Measurements from ENCODE around the gene ESYT2. TPM values are rescaled to one million over a fixed set of nuclear protein-coding genes. Genes with fewer than 3 reads are reported as not detected.

The ESYT2 gene
- total RNA-seq, 1 experiment from 2014 or later, result 33.1 TPM

Other genes starting within 250 kb of the ESYT2 start
- 0.70 and 0.80 TPM in 2 replicates for gene PTPRN2, start 241.7 kb downstream of the ESYT2 start, total RNA-seq (2014; rRNA removed; shearing (Covaris generic))
- 41.1 and 50.9 TPM in 2 replicates for gene NCAPG2, start 124.7 kb downstream of the ESYT2 start, total RNA-seq (2014; rRNA removed; shearing (Covaris generic))
- 5.5 and 11.8 TPM in 2 replicates for gene DYNC2I1, start 27.0 kb upstream of the ESYT2 start, total RNA-seq (2014; rRNA removed; shearing (Covaris generic))

Data from H7 (cell line).